Body of pancreas (tissue), 4 donors: ENCODE data around the gene TTC7B. TPM values are rescaled to one million over a fixed set of nuclear protein-coding genes. Genes with fewer than 3 reads are reported as not detected.

Source experiments
- ATAC-seq: fragments of 150-250 bp; one replicate; pipeline ENCODE4 v1.9.1; 2016
- DNase-seq, 4 donors: peaks; one replicate each; pipeline ENCODE4 v3.0.0-alpha.2; 2019
- H3K27ac ChIP-seq, 4 donors: fragments of 200-600 bp; sonication (generic); 1 replicate in 3 of 4; 2 replicates in 1 of 4; pipeline versions ENCODE4 v1.5.1 to v1.6.1; 2016 to 2019; ENCODE audit warnings: mild to moderate bottlenecking in 1 of 4, mixed read lengths in 1 of 4, moderate library complexity in 1 of 4
- H3K27me3 ChIP-seq, 2 donors: fragments of 200-600 bp; sonication (generic); one replicate each; pipeline ENCODE4 v1.6.0; 2016; ENCODE audit warnings: mild to moderate bottlenecking in 1 of 2
- H3K36me3 ChIP-seq, 2 donors: fragments of 200-600 bp; sonication (generic); replicated peaks in 1 of 2; 2 replicates each; pipeline ENCODE4 v1.5.1; 2016; ENCODE audit warnings: low read depth in 2 of 2; ENCODE audit not compliant: insufficient read depth in 1 of 2
- H3K4me1 ChIP-seq: fragments of 200-600 bp; sonication (generic); one replicate; pipeline ENCODE4 v1.6.0; 2016
- H3K4me3 ChIP-seq, 2 donors: fragments of 200-600 bp; sonication (generic); 1 replicate in 1 of 2; 2 replicates in 1 of 2; pipeline ENCODE4 v1.5.1; 2016 to 2019
- H3K9me3 ChIP-seq, 3 donors: fragments of 200-600 bp; sonication (generic); 1 replicate in 2 of 3; 2 replicates in 1 of 3; pipeline ENCODE4 v1.5.1; 2016
- POLR2A ChIP-seq, 3 donors: fragments of 450-650 bp; IDR thresholded peaks; one replicate each; pipeline ENCODE4 v1.6.1; 2016; ENCODE audit warnings: antibody characterized with exemption in 3 of 3, mild to moderate bottlenecking in 2 of 3
- WGBS, 2 donors: methylation state at CpG; one replicate each; pipeline ENCODE4 v1.1.5; 2017; 5-methylcytosine and 5-hydroxymethylcytosine counted together
- intact Hi-C: fragments of 100-400 bp; cut with DNase I; formaldehyde crosslinking; loops from one replicate; pipeline ENCODE4 v1.15.1; 2023
- total RNA-seq, 2 donors: library from RNA; depleted of rRNA; stranded (reverse); fragments of >200 nt; gene quantifications; one replicate each; pipeline ENCODE4 v1.1.0, GENCODE V29; 2016
- TF ChIP-seq, protein P1 (sequence below), 7 experiments: fragments of 450-650 bp in 4 of 7; fragments of 200-600 bp in 3 of 7; sonication (generic) in 3 of 7; IDR thresholded peaks; one replicate each; pipeline ENCODE4 v1.5.1; 2016 to 2019; ENCODE audit warnings: antibody characterized with exemption in 7 of 7

TTC7B gene
- total RNA-seq, 2 donors from 2014 or later, result 15.3 to 44.2 TPM

GRCh38 chr14:90674043-90674670 is 142.1 kb downstream of the TTC7B start:
- ATAC-seq (no peak), DNase-seq (no peak)
- Histone ChIP-seq H3K36me3 (peaks cover 0 to 4% of the 10 kb centered on the region in 2 donors), H3K9me3 (no peaks in the 10 kb centered on the region), H3K27me3 (no peaks in the 10 kb centered on the region), H3K4me1 (no peaks in the 10 kb centered on the region), H3K27ac (no peak overlapping the region), H3K4me3 (no peak overlapping the region)
- intact Hi-C loops, result no loop called here
- WGBS, 2 donors, result 85 to 91% methylated on average over 8 of the region's 8 CpGs
- TF ChIP-seq POLR2A (IDR thresholded peaks at IDR 0.05), result no peak
- TF ChIP-seq, protein P1, sequence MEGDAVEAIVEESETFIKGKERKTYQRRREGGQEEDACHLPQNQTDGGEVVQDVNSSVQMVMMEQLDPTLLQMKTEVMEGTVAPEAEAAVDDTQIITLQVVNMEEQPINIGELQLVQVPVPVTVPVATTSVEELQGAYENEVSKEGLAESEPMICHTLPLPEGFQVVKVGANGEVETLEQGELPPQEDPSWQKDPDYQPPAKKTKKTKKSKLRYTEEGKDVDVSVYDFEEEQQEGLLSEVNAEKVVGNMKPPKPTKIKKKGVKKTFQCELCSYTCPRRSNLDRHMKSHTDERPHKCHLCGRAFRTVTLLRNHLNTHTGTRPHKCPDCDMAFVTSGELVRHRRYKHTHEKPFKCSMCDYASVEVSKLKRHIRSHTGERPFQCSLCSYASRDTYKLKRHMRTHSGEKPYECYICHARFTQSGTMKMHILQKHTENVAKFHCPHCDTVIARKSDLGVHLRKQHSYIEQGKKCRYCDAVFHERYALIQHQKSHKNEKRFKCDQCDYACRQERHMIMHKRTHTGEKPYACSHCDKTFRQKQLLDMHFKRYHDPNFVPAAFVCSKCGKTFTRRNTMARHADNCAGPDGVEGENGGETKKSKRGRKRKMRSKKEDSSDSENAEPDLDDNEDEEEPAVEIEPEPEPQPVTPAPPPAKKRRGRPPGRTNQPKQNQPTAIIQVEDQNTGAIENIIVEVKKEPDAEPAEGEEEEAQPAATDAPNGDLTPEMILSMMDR (IDR thresholded peaks at IDR 0.05), result no peak

- H3K27me3 ChIP-seq, result no peaks in the 10 kb centered on the region
- intact Hi-C loops, result no loop called here
- no peak for ATAC-seq
- H3K36me3 ChIP-seq, result peaks cover 0 to 4% of the 10 kb centered on the region in 2 donors
- 72 to 85% methylated on average over 10 of the region's 10 CpGs for WGBS, 2 donors
- TF ChIP-seq POLR2A (IDR thresholded peaks at IDR 0.05), result no peak
- TF ChIP-seq, protein P1 (IDR thresholded peaks at IDR 0.05), result no peak
- H3K4me3 ChIP-seq, result no peak overlapping the region
- no peaks in the 10 kb centered on the region for H3K9me3 ChIP-seq
- no peak for DNase-seq
- H3K27ac ChIP-seq, result no peak overlapping the region
- H3K4me1 ChIP-seq, result no peaks in the 10 kb centered on the region
These were observed 144.6 kb downstream of the TTC7B start for GRCh38 chr14:90671382-90672234.

GRCh38 chr14:90669731-90670130 is 146.5 kb downstream of the TTC7B start:
- WGBS, 2 donors, result 81 to 83% methylated on average over 1 of the region's 1 CpG
- Histone ChIP-seq H3K27ac (no peak overlapping the region), H3K36me3 (peaks cover 0 to 4% of the 10 kb centered on the region in 2 donors), H3K9me3 (no peaks in the 10 kb centered on the region), H3K4me1 (no peaks in the 10 kb centered on the region), H3K27me3 (no peaks in the 10 kb centered on the region), H3K4me3 (no peak overlapping the region)
- TF ChIP-seq, protein P1 (IDR thresholded peaks at IDR 0.05), result no peak
- no peak for TF ChIP-seq POLR2A (IDR thresholded peaks at IDR 0.05)
- DNase-seq (no peak), ATAC-seq (no peak)
- intact Hi-C loops, result no loop called here

DNA sequence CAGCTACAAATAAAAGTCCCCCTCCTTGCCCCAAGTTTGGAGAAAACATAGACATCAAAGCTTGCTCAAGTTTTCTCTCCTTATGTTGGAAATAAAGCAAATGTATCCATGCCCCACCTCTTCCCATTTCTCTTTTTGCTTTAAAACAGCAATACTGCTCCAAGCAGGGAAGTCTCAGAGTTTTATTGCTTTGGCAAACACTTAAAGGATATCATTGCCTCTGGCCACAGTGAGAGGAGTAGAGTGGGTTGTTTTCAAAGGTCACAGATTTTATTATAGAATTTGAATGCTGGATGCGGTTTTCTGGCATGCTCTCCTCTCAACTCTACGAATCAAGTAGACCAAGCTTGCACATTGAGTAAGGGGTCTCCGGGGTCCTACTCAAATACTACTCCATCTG is 149.7 kb downstream of the TTC7B start:
- Histone ChIP-seq H3K4me1 (no peaks in the 10 kb centered on the region), H3K4me3 (no peak overlapping the region), H3K9me3 (no peaks in the 10 kb centered on the region), H3K27me3 (no peaks in the 10 kb centered on the region), H3K27ac (no peak overlapping the region), H3K36me3 (no peaks in the 10 kb centered on the region)
- WGBS, 2 donors, result 89 to 95% methylated on average over 3 of the region's 3 CpGs
- no peak for TF ChIP-seq POLR2A (IDR thresholded peaks at IDR 0.05)
- TF ChIP-seq, protein P1 (IDR thresholded peaks at IDR 0.05), result no peak
- ATAC-seq (no peak), DNase-seq (no peak)
- intact Hi-C loops, result no loop called here
